NOMO-1 (cell line): ENCODE results near the gene PLAAT2.

ENCODE experiments used
- DNase-seq, 2 experiments: peaks; one replicate each; lab custom pipeline; 2025; ENCODE audit not compliant: unreplicated experiment in 2 of 2; lab: John Stamatoyannopoulos, UW

PLAAT2 gene

DNA sequence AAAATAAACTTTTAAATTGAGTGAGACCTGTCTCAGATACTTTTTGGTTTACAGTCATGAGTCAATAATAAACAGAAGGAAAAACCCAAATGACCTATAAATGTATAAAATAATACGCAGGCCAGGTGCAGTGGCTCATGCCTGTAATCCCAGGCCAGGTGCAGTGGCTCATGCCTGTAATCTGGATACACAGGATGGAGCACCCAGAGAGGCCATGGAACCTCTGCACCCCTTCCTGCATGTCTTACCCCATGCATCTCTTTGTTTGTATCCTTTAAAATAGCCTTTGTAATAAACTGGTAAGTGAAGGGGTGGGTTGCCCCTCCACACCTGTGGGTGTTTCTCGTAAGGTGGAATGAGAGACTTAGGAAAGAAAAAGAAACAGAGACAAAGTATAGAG is 35.5 kb downstream of the PLAAT2 start:
- DNase-seq: no peak

DNA sequence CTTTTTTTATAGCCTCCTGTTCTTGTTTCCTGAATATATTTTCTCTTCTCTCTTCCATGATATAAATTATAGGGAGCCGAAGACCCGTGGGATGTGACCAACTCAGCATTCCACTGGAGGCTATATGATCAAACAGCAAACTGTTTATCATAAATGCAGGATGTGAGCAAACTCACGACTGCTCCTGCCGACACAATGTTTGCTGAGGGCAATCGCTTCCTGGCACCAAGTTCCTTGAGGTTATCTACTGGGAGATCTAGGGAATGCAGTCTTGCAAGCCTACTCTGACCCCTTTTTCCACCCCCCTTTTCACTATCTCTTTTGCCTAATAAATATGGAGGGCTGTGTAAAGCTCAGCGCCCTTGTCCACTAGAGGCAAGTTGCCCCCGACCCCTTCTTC is 40.0 kb downstream of the PLAAT2 start:
- no peak for DNase-seq

- DNase-seq: no peak
These were observed 41.3 kb downstream of the PLAAT2 start for GRCh38 chr11:63521896-63522295.

DNA sequence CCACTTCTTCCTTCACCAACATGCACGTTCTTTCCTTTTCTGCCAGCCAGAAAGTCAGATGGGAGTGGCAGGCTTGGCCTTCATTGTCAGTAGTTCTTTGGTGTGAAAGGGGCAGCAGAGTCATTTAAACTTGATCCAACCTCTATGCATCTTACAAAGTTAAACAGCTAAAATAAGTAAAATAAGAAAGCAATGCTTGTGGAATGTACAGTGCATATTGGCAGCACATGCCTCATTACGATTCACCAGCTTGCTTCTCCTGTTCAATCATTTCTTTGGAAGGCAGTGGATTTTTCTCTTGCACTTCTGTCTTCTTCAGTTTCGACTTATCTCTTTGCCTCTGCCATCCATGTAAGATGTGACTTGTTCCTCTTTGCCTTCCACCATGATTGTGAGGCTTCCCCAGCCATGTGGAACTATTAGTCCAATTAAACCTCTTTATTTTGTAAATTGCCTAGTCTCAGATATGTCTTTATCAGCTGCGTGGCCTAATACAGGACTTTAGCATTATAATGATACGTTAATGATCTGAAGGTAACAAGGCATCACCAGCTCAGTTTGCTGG is 42.5 kb downstream of the PLAAT2 start:
- DNase-seq: no peak

GRCh38 chr11:63518548-63518947 is 44.6 kb downstream of the PLAAT2 start:
- no peak for DNase-seq

DNA sequence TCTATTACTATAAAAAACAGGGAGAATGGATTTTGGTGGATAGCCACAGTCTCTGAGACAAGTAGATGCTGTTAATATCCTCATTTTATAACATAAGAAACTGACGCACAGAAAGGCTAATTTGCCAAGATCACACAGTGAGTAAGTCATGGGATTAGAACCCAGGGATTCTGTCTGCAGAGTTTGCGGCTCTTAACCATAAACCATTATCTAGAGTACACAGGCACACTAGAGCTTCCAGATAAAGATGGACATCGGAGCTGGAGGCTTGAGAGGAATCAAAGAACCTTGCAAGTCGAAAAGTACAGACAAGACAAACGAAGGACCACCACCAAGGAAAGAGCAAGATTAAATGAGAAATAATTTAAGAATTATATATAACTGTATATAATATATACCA is 46.0 kb downstream of the PLAAT2 start:
- no peak for DNase-seq

GRCh38 chr11:63516109-63516508 is 47.1 kb downstream of the PLAAT2 start:
- DNase-seq: no peak

GRCh38 chr11:63512816-63513215 is 50.4 kb downstream of the PLAAT2 start:
- DNase-seq: no peak

DNA sequence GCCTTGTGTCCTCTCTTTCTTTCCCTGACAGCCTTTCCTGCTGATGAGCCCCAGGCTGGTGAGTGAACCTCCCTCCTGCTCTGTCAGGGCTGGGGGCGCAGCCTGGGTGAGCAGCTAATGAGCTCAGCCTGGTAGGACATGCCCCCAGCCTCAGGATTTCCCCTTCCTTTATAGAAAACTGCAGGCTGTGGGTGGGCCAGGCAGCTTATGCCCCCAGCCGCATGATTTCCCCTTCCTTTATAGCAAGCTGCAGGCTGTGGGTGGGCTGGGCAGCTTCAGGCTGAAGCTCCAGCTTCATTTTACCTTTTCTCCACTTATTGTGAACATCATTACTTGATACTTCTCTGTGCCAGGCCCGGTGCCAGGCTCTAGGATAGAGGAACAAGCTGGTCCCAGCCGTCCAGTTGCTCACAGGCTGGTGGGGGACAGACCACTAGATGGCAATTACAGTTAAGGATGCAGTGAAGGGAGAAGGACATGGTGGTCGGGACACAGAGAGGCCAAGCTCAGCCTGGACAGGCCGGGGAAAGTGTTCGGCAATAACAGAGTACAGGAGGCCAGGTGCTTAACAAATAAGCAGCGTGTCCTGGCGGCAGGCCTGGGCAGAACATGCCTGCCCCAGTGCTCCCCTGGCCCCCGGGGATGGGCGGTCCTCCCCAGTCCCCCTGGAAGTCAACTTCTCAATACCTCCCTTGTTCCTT is 52.0 kb downstream of the PLAAT2 start:
- no peak for DNase-seq

- no peak for DNase-seq
These were observed 52.7 kb downstream of the PLAAT2 start for GRCh38 chr11:63510360-63511047.

DNA sequence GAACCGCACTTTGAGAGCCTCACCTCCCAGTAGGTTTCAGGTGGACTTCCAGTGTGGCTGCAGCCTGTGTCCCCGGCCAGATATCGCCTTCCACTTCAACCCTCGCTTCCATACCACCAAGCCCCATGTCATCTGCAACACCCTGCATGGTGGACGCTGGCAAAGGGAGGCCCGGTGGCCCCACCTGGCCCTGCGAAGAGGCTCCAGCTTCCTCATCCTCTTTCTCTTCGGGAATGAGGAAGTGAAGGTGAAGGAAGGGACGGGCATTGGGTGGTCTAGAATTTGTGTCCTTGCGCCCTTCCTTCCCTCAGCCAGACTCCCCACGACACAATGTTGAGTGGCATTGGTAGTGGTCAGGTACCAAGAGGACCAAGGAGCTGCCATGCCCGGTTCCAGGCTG is 54.4 kb downstream of the PLAAT2 start:
- no peak for DNase-seq

DNA sequence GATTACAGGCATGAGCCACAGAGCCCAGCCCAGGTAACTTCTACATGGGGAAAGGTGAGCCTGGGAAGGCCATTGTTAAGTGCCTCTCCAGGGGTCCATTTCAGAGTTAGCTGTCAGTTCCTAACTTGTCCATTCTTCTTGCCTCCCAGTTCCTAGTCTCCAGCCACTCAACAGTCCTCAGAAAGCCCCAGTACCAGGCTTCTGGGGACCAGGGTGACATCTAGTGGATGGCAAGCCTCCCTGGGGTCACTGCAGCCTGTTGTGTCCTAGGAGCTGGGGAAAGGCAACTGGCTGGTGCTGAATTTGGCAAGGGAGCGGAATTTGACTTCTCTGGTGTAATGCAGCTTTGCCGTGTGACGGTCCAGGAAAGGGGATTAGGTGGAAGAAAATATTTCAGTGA is 55.2 kb downstream of the PLAAT2 start:
- DNase-seq: peak; percentile 39 to 52

DNA sequence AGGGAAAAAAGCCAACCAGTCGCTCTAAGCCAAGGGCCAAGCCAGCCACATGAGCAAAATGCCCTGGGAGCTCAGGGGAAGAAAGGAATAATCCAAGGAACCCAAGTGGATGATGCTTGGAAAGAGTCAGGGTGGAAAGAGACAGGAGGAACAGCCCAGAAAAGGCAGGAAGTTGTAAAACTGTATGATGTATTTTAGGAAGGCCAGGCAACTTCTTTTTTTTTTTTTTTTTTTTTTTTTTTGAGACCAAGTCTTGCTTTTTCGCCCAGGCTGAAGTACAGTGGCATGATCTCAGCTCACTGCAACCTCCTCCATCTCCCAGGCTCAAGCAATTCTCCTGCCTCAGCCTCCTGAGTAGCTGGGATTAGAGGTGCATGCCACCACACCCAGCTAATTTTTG is 55.7 kb downstream of the PLAAT2 start:
- DNase-seq: peak; percentile 12 to 38

DNA sequence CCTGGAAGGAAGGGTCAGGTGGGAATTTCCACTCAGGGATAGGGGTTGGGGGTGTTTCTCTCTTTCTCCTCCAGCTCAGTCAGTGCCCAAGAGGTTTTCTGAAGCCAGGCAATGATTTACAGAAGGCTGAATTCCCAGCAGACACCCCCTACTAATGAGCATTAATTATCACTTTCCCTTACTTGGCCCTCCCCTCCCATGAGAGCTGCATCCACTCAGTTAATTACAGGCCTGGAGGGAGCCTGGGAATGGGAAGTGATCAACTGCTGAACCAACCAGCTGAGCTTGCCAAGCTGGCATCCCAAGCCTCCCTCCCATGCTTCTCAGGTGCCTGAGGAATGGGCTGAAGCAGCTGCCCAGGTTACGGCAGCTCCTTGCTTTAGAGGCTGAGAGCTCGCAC is 56.3 kb downstream of the PLAAT2 start:
- DNase-seq: no peak

- peak; percentile 71 to 81 for DNase-seq
These were observed 57.2 kb downstream of the PLAAT2 start, which contains the start of gene LGALS12 for GRCh38 chr11:63505857-63506528. LGALS12 (plus strand) TSS chr11:63506084; CDS start chr11:63506459, 375 bp downstream.

DNA sequence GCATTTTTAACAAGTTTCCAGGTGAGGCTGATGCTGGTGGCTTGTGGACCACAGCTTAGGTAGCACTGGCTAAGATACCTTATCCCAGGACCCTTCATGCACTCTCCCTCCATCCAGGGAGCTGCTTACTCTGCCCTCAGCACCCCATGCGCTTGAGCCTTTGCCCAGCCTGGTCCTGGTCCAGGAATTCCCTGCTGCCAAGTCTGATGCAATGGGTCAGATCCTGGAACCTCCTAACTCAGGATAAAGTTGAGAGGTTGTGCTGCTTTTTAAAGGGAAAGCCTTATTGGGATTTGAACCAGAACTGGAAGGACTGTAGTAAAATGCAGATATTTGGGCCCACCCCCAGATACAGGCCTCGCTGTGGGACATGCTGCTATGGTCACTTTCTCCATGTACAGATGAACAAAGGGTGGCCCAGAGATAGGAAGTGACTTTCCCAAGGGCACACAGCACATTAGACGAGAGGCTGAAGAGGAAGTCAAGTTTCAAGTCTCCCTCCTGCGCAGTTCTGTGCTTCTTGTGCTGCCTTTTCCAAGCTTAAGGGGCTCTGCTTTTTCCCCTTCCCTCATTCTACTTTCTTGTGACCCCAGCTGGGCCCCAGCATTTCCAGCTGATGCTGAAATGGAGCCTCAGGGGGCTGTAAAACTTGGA is 58.1 kb downstream of the PLAAT2 start:
- peak in 1 of 2 experiments; percentile 2 for DNase-seq

GRCh38 chr11:63504054-63504453 is 59.1 kb downstream of the PLAAT2 start:
- DNase-seq: no peak

- no peak for DNase-seq
These were observed 59.7 kb downstream of the PLAAT2 start for GRCh38 chr11:63503492-63503891.
